GM18502 (cell line): ENCODE measurements around the gene SLC23A1.

Source experiments
- ATAC-seq: cut with Tn5 transposase; IDR thresholded peaks from one replicate; pipeline ENCODE4 v1.9.1; 2021; ENCODE audit warnings: mild to moderate bottlenecking; ENCODE audit not compliant: unreplicated experiment, poor library complexity

SLC23A1 gene

DNA sequence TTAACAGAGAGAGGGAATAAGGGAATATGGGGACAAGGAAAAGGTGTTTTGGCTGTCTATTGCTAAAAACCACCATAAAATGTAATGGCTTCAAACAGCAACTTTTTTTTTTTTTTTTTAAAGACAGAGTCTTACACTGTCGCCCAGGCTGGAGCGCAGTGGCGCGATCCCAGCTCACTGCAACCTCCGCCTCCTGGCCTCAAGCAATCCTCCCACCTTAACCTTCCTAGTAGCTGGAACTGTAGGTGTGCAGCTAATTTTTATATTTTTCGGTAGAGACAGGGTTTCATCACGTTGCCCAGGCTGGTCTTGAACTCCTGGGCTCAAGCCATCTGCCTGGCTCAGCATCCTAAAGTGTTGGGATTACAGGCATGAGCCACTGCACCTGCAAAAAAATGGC is 25.1 kb upstream of the SLC23A1 start:
- no peak for ATAC-seq

DNA sequence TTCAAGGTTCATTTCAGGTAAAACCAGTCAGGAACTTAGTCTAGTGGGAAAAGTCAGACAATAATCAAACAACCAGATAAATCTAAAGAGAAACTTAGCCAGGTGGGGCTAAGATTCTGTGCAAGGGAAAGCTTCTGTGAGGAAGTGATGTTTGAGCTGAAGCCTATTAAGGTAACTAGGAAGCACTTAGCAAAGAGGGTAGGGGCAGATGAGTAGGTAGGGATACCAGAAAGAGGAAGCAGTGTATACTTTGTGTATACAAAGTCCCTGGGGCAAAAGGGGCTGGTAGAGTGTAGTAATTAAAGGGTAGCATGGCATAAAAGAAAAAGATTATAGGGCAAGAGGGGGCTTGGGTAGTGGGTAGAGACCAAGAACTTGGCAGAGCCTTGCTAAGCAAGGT is 24.4 kb upstream of the SLC23A1 start:
- ATAC-seq, result no peak

- no peak for ATAC-seq
Observed at GRCh38 chr5:139406963-139407362, 23.9 kb upstream of the SLC23A1 start.

- no peak for ATAC-seq
Observed at GRCh38 chr5:139404484-139404840, 21.4 kb upstream of the SLC23A1 start.

DNA sequence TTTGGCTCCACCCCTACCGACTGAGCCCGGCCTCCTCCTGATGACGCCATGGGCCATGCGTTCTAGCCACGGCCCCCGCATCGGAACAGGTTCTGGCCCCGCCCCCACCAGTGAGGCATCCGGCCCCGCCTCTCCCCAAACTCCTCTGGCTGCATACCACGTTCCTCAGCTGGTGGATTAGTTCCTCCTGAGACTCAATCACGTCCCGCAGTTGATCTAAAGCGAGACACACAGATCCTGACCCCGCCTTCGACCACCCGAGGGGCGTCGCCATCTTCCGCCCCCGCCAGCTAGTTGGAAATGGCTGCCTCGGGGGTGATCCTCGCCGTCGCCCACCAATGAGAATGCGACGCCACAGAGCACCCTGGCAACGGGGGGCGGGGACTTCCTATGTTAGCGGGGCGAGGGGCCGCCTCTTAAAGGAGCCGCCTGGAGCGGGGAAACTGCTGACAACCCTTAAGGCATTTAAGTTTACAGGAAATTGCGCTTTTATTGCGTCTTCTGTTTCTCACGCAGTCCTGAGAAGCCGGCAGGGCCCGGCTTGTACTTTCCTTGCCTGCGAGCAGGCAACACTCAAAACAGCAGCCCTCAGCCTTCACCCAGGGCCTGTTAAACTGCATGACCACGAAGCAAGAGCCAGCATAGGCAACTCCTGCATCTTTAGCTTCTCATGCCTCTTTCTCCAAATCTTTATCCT is 20.8 kb upstream of the SLC23A1 start, which contains the start of gene SPATA24:
SPATA24 (minus strand) TSS at position 303 of the 697 bp plus-strand sequence; CDS start at position 274, 29 bp downstream.
- peak; percentile 83 for ATAC-seq

- no peak for ATAC-seq
Observed at GRCh38 chr5:139403418-139403786, 20.3 kb upstream of the SLC23A1 start.

DNA sequence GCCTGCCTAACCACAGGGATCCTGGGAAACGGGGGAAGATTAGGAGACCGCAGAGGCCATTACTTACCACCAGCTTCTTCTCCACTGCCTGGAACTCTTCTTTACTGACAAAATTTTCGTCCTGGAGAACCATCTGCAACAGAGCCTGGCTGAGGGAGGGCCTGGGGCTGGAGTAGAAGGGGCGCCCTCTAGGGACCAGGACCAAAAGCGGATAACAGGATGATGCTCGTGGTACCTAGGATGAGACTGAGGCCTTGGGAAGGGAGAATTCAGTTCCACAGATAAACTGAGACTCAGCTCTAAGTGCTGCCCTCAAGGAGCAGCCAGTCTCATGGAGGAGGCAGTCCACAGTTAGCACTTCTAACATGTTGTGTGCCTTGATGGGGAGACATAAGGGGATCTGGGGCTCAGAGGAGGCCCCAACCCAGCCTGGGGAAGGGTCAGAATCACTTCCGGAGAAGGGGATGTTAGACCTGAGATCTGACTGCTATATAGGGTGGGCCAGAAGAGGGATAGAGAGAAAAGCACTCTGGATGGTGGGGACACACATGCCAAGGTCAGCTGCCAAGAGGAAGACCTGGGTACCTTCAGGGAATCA is 19.6 kb upstream of the SLC23A1 start:
- ATAC-seq, result no peak

- no peak for ATAC-seq
Observed at GRCh38 chr5:139401546-139401945, 18.4 kb upstream of the SLC23A1 start.

- ATAC-seq, result peak; percentile 32
Observed at GRCh38 chr5:139399501-139400121, 16.5 kb upstream of the SLC23A1 start.

DNA sequence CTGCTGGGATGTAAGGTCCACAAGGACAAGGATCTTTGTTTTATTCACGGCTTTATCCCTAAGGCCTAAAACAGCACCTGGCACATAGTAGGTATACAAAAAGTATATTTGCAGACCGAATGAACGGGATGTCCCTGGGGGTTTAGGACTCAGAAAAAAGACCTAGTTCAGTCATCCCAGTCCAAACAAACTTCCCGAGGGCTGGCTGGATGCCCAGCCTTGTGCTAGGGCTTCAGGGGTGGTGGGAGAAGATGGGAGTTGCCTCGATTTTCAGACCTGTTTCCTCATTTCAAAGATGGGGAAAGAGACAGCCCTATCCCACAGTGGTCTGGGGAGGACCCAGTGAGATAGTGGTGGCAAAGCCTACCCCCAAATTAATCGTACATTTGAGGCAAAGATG is 14.8 kb upstream of the SLC23A1 start:
- no peak for ATAC-seq

GRCh38 chr5:139396691-139397090 is 13.6 kb upstream of the SLC23A1 start:
- no peak for ATAC-seq

GRCh38 chr5:139395844-139396640 is 12.9 kb upstream of the SLC23A1 start:
- no peak for ATAC-seq

- no peak for ATAC-seq
Observed at GRCh38 chr5:139394654-139395566, 11.8 kb upstream of the SLC23A1 start, which contains the start of gene PROB1. PROB1 (minus strand) TSS chr5:139395104; CDS start chr5:139395081, 23 bp downstream.

- no peak for ATAC-seq
Observed at GRCh38 chr5:139394123-139394653, 11.1 kb upstream of the SLC23A1 start.

DNA sequence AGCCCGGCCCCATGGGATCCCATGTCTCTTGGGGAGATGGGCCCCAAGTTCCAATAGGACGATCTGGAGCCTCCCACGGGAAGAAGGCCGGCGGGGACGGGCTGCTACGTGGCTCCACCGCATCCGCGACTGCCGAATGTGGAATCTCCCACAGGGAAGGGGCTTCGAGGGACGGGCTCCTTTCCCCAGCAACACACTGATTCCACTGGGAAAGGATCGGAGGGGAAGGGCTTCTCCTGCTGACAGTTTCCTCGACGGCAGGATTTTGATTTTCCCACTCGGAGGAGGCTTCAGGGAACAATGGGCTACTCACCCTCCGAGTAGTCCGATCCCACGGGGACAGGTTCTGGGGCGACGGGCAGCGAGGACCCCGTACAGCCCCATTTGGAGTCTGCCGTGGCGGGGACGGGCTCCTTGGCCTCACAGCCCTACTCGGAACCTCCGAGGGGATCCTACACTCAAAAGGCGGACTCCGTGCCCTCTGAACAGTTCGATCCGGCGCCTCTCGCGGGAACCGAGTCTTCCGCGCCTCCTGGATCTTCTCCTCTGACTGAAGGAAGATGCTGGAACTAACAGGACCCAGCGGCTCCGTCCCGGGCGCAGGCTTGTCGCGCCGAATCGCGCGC is 10.5 kb upstream of the SLC23A1 start:
- no peak for ATAC-seq

DNA sequence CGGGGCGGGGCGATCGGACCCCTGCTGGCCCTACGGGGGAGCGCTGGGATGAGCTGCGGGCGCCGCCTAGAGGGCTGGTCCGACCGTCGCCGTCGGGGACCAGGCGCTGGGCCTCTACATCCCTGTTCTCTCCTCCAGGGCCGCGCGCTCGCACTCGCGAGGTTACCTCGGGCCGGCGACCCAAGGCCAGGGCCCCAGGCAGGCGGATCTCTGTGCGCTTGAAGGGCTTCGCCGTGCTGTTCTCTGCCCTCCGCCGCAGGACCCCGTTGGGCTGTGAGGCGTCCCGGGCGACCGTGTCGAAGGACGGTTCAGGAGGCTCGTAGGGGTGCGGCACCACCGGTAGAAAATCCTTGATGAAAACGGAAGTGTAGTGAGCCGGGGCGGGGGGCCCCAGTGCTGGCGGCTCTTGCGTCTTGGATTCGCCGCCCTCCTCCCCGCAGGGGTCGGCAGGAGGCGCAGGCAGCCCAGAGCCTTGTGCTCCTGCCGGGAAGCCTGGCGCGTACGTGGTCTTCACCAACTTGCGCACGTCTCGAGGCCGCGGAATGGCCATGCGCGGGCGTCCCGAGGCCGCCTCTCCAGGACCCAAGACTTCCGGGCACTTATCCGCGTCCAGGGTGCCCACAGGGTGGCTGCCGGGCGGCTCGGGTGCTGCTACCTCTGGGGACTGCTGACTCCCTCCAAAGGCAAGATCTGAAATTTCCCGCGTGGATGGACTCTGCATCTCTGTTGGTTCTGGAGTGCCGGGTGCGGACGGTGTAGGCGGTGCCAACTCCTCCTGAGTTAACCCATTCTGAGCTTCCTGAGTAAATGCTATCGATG is 9.8 kb upstream of the SLC23A1 start:
- peak; percentile 56 for ATAC-seq

DNA sequence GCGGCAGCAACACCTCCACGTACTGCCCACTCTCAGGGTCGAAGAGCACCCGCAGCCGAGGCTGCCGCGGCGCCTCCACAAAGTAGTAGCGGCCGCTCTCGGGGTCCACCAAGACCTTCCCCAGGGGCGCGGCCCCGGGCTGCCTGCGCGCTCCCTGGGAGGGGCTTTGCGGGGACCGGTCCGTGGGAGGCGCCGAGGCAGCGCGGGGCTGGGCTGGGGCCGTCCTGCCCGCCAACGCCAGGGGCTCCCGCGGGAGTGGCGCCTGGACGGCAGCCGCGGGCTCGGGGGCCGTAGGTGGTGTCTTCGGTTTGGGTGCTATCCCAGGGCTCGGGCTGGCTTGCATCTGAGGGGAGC is 9.2 kb upstream of the SLC23A1 start:
- ATAC-seq, result peak; percentile 18

DNA sequence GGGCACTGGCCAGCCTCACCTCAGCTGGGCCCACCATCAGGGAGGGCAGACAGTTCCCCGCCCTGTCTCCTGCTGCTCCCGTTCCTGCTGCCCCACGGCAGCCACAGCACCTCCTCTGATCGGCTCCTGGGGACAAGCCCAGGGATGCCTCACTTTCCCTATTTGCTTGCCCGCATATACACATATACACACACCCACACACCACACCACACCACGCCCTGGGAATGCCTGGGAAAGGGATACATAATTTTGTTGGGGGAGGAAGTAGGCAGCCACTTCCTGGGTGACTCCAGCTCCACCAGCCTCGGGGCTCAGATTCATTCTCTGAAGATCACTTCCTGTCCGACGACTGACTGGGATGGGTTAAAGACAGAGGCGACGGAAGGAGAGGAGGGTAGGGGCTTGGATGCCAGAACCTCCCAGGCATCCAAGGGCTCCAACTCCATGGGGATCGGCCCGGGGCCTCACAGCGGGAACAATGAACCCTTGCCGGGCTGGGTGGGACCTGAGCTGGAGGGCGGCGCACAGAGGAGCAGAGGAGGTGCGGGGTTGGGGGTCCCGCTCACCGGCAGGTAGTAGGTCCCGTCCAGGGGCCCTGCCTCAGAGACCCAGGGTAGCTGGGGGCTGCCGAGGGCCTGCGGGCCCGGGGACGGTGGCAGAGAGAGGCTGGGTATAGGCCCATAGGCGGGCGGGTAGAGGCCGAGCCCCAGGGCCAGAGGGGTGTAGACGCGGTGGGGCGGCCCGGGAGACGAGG is 8.7 kb upstream of the SLC23A1 start:
- peak; percentile 1 for ATAC-seq
